ENCODE measurements around the gene ZNF557. TPM values are rescaled to one million over a fixed set of nuclear protein-coding genes. Genes with fewer than 3 reads are reported as not detected.

Gene ZNF557
- total RNA-seq, 1 donor from 2014 or later: 14.0 TPM

DNA sequence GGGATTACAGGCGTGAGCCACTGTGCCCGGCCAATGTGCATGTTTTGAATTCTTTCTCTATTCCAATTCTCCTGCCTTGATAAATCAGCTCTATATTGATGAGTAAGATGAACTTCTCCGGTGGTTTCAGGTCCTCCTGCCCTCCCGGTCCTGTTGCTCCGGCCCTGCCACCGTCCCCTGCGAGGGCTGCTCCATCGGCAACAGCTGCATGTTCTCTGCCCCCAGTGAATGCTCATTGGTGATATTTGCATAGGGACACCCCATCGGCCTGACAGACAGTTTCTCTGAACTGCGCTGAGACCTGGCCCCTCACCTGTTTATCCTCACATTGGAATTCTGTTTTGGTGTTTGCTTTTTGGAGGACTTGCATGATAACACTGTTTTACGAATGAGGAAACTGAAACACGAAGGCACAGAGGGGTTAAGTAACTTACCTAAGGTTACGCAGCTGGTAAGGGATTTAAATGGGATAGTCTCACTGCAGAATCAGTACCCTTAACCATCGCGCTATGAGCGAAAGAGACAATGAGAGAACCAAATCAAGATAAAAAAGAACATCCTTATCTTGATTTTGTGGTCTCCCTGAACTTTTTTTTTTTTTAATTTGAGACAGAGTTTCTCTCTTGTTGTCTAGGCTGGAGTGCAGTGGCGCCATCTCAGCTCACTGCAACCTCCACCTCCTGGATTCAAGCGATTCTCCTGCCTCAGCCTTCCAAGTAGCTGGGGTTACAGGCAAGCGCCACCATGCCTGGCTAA, 32.2 kb downstream of the ZNF557 start:
- no peaks in the 10 kb centered on the region for H3K36me3 ChIP-seq (ENCODE audit: control insufficient read depth, insufficient read depth, low read length)
- TF ChIP-seq, protein P1, sequence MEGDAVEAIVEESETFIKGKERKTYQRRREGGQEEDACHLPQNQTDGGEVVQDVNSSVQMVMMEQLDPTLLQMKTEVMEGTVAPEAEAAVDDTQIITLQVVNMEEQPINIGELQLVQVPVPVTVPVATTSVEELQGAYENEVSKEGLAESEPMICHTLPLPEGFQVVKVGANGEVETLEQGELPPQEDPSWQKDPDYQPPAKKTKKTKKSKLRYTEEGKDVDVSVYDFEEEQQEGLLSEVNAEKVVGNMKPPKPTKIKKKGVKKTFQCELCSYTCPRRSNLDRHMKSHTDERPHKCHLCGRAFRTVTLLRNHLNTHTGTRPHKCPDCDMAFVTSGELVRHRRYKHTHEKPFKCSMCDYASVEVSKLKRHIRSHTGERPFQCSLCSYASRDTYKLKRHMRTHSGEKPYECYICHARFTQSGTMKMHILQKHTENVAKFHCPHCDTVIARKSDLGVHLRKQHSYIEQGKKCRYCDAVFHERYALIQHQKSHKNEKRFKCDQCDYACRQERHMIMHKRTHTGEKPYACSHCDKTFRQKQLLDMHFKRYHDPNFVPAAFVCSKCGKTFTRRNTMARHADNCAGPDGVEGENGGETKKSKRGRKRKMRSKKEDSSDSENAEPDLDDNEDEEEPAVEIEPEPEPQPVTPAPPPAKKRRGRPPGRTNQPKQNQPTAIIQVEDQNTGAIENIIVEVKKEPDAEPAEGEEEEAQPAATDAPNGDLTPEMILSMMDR (IDR thresholded peaks at IDR 0.05; ENCODE audit: insufficient read depth, low read length, severe bottlenecking): no peak
- H3K4me3 ChIP-seq (ENCODE audit: low read depth, low read length): no peak overlapping the region
- H3K27me3 ChIP-seq (ENCODE audit: control insufficient read depth, insufficient read depth, low read length): peaks cover 2% of the 10 kb centered on the region
- DNase-seq (ENCODE audit: low read depth) (no peak), FAIRE-seq (no peak)

DNA sequence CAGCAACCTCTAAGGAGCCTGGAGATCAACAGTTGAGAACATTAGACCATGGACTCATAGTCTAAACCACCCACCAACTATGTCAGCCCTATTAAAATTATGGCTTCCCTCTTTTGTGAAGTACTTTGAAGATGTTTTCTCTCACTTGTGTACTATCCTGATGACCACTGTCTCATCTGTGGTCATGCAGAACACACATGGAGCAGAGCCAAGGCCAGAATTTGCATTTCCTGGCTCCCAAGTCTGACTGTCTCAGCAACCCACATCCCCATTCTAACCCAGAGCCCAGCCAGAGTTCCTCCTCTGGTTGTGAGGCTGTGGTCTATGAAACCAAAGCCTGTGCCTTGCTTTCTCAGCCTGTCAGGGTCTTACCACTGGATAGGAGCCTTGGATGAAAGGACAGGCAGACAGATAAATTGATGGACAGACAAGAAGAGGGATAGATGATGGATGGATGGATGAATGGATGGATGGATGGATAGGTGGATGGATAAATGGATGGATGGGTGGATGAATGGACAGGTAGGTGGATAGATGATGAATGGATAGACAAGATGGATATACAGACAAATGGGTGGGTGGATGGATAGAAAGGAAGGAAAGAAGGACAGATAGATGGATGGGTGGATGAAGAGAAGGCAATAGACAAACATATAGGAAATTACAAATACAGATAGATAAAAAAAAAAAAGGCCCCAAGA, 35.4 kb downstream of the ZNF557 start:
- Histone ChIP-seq H3K36me3 (ENCODE audit: control insufficient read depth, insufficient read depth, low read length) (no peaks in the 10 kb centered on the region), H3K27me3 (ENCODE audit: control insufficient read depth, insufficient read depth, low read length) (peaks cover 2% of the 10 kb centered on the region), H3K4me3 (ENCODE audit: low read depth, low read length) (no peak overlapping the region)
- FAIRE-seq (no peak), DNase-seq (ENCODE audit: low read depth) (no peak)
- TF ChIP-seq, protein P1 (IDR thresholded peaks at IDR 0.05; ENCODE audit: insufficient read depth, low read length, severe bottlenecking): no peak

DNA sequence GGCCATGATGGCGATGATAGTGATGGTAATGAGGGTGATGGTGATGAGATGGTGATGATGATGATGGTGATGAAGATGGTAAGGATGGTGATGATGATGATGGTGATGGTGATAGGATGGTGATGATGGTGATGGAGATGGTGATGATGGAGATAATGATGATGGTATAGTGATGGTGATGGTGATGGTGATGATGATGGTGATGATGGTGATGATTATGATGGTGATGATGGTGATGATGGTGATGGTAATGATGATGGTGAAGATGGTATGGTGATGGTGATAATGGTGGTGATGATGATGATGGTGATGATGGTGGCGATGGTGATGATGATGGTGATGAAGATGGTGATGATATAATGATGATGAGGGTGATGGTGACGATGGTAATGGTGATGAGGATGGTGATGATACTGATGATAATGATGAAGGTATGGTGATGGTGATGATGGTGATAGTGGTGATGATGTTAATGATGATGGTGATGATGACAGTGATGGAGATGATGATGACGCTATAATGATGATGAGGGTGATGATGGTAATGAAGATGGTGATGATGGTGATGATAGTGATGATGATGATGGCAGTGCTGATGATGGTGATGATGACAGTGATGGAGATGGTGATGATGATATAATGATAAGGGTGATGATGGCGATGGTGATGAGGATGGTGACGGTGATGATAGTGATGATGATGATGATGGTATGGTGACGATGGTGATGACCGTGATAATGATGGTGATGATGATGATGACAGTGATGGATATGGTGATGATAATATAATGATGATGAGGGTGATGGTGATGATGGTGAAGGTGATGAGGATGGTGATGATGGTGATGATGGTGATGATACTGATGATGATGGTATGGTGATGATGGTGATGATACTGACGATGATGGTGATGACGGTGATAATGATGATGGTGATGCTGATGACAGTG, 37.5 kb downstream of the ZNF557 start:
- H3K27me3 ChIP-seq (ENCODE audit: control insufficient read depth, insufficient read depth, low read length): no peaks in the 10 kb centered on the region
- no peak overlapping the region for H3K4me3 ChIP-seq (ENCODE audit: low read depth, low read length)
- TF ChIP-seq, protein P1 (IDR thresholded peaks at IDR 0.05; ENCODE audit: insufficient read depth, low read length, severe bottlenecking): no peak
- H3K36me3 ChIP-seq (ENCODE audit: control insufficient read depth, insufficient read depth, low read length): no peaks in the 10 kb centered on the region
- FAIRE-seq (peak; percentile 83), DNase-seq (ENCODE audit: low read depth) (no peak)

DNA sequence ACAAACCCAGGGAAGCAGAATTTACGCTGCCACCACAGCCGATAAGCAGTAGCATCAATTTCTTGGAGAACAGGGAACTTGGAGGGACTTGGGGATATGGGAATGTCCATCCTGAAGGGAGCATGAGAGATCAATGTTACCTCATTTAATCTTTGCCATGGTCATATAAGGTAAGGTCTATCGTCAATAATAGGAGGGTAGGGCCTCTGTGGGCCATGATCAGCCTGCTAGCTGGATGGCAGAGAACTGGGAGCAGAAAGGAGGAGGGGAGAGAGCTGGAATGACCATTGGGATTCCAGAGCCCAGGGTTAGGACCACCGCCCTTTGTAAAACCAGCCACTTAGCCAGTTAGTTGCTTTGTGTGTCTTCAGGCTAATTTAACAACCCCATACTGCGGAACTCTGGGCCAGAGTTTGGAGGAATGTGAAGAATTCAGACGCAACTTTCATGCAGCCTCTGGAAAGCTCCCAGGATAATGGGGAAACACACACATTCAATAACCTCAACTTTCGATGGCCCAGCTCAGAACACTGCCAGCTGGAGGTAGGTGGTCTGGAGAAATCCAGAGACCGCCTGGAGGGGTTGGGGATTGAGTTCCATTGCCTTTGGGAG, 40.3 kb downstream of the ZNF557 start:
- TF ChIP-seq, protein P1 (IDR thresholded peaks at IDR 0.05; ENCODE audit: insufficient read depth, low read length, severe bottlenecking): no peak
- no peak for FAIRE-seq

DNA sequence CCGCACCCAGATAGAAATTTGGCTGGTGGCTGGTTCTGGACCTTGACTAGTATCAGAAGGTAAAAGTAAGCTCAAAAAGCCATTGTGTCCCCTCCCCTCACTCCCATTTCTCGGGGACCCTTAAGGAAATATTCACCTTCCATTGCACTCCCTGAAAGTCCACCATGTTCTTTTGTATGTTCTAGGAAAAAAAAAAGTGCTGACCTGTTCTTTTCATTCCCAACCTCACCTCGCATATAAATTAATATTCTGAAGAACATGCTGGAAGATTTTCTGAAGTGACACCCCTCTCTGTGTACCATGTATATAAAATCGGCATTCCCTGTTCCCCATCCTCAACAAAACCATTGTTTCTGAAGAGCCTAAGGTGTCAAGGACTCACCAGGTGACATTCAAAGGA, 43.2 kb downstream of the ZNF557 start:
- TF ChIP-seq, protein P1 (IDR thresholded peaks at IDR 0.05; ENCODE audit: insufficient read depth, low read length, severe bottlenecking): no peak
- FAIRE-seq (no peak), DNase-seq (ENCODE audit: low read depth) (no peak)
- no peak overlapping the region for H3K4me3 ChIP-seq (ENCODE audit: low read depth, low read length)
- H3K36me3 ChIP-seq (ENCODE audit: control insufficient read depth, insufficient read depth, low read length): no peaks in the 10 kb centered on the region
- H3K27me3 ChIP-seq (ENCODE audit: control insufficient read depth, insufficient read depth, low read length): no peaks in the 10 kb centered on the region

More for the DNA sequence above, 40.3 kb downstream of the ZNF557 start:
- DNase-seq (ENCODE audit: low read depth): no peak
- Histone ChIP-seq H3K4me3 (ENCODE audit: low read depth, low read length) (no peak overlapping the region), H3K27me3 (ENCODE audit: control insufficient read depth, insufficient read depth, low read length) (no peaks in the 10 kb centered on the region), H3K36me3 (ENCODE audit: control insufficient read depth, insufficient read depth, low read length) (no peaks in the 10 kb centered on the region)
